ENCODE data around the gene DGKQ. TPM values are rescaled to one million over a fixed set of nuclear protein-coding genes. Genes with fewer than 3 reads are reported as not detected.

DGKQ gene
- total and polyA plus RNA-seq, 2 donors from 2014 or later, result 3.5 to 13.7 TPM

- H3K27ac ChIP-seq (ENCODE audit: low read depth in 2 of 2, low read length in 2 of 2), result no peak overlapping the region
- no peaks in the 10 kb centered on the region for H3K36me3 ChIP-seq (ENCODE audit: control insufficient read depth in 2 of 3, insufficient read depth in 3 of 3, low read length in 3 of 3)
- no peak for TF ChIP-seq CTCF (IDR thresholded peaks at IDR 0.05; ENCODE audit: borderline replicate concordance, extremely low read depth, insufficient read depth)
- intact Hi-C loops (cut with DNase I), result no loop called here
- no peaks in the 10 kb centered on the region for H3K9me3 ChIP-seq (ENCODE audit: control insufficient read depth in 2 of 3, insufficient read depth in 1 of 3, low read length in 3 of 3)
- H3K4me1 ChIP-seq (ENCODE audit: control insufficient read depth in 2 of 3, insufficient read depth in 2 of 3, low read depth in 1 of 3, low read length in 3 of 3), result no peaks in the 10 kb centered on the region
- no peak overlapping the region for H3K4me3 ChIP-seq (ENCODE audit: low read length in 3 of 3)
- no peak overlapping the region for H3K9ac ChIP-seq (ENCODE audit: low read length in 3 of 3)
- FAIRE-seq, result no peak
- H3K27me3 ChIP-seq (ENCODE audit: control insufficient read depth, insufficient read depth, low read length), result no peaks in the 10 kb centered on the region
- DNase-seq, result peak in 1 of 5 donors; percentile 75
These were observed 25.8 kb downstream of the DGKQ start for GRCh38 chr4:947491-947971.

- no peak overlapping the region for H3K27ac ChIP-seq (ENCODE audit: low read depth in 2 of 2, low read length in 2 of 2)
- FAIRE-seq (no peak), DNase-seq (peak in 2 of 5 donors; percentile 45 to 49)
- H3K9me3 ChIP-seq (ENCODE audit: control insufficient read depth in 2 of 3, insufficient read depth in 1 of 3, low read length in 3 of 3), result no peaks in the 10 kb centered on the region
- H3K27me3 ChIP-seq (ENCODE audit: control insufficient read depth, insufficient read depth, low read length), result no peaks in the 10 kb centered on the region
- no peak overlapping the region for H3K4me3 ChIP-seq (ENCODE audit: low read length in 3 of 3)
- intact Hi-C loops (cut with DNase I), result no loop called here
- no peak overlapping the region for H3K9ac ChIP-seq (ENCODE audit: low read length in 3 of 3)
- no peaks in the 10 kb centered on the region for H3K4me1 ChIP-seq (ENCODE audit: control insufficient read depth in 2 of 3, insufficient read depth in 2 of 3, low read depth in 1 of 3, low read length in 3 of 3)
- TF ChIP-seq CTCF (IDR thresholded peaks at IDR 0.05; ENCODE audit: borderline replicate concordance, extremely low read depth, insufficient read depth), result no peak
- H3K36me3 ChIP-seq (ENCODE audit: control insufficient read depth in 2 of 3, insufficient read depth in 3 of 3, low read length in 3 of 3), result no peaks in the 10 kb centered on the region
These were observed 26.6 kb downstream of the DGKQ start for GRCh38 chr4:946517-947471.

- no peak overlapping the region for H3K9ac ChIP-seq (ENCODE audit: low read length in 3 of 3)
- TF ChIP-seq CTCF (IDR thresholded peaks at IDR 0.05; ENCODE audit: borderline replicate concordance, extremely low read depth, insufficient read depth), result no peak
- H3K4me1 ChIP-seq (ENCODE audit: control insufficient read depth in 2 of 3, insufficient read depth in 2 of 3, low read depth in 1 of 3, low read length in 3 of 3), result no peaks in the 10 kb centered on the region
- no peaks in the 10 kb centered on the region for H3K36me3 ChIP-seq (ENCODE audit: control insufficient read depth in 2 of 3, insufficient read depth in 3 of 3, low read length in 3 of 3)
- no peaks in the 10 kb centered on the region for H3K9me3 ChIP-seq (ENCODE audit: control insufficient read depth in 2 of 3, insufficient read depth in 1 of 3, low read length in 3 of 3)
- H3K27ac ChIP-seq (ENCODE audit: low read depth in 2 of 2, low read length in 2 of 2), result no peak overlapping the region
- no peaks in the 10 kb centered on the region for H3K27me3 ChIP-seq (ENCODE audit: control insufficient read depth, insufficient read depth, low read length)
- FAIRE-seq, result no peak
- DNase-seq, result peak in 2 of 5 donors; percentile 35 to 66
- intact Hi-C loops (cut with DNase I), result no loop called here
- no peak overlapping the region for H3K4me3 ChIP-seq (ENCODE audit: low read length in 3 of 3)
These were observed 27.3 kb downstream of the DGKQ start for GRCh38 chr4:946103-946450.

Measured in kidney (tissue), 14 donors.